Brain microvascular endothelial cell (primary cell): ENCODE results near the gene ALG2.
"Not testable (repeated sequence)": the region's sequence is repeated elsewhere in the genome, so short reads cannot be mapped to it uniquely, and the experiment has no call there.

Source experiments
- DNase-seq: peaks from one replicate; pipeline ENCODE4 v3.0.0-alpha.2; 2020
- H3K27ac ChIP-seq: fragments of 250-450 bp; sonication (Bioruptor Pico); 2 replicates; pipeline ENCODE4 v1.5.1; 2020; ENCODE audit warnings: mild to moderate bottlenecking, moderate library complexity
- H3K27me3 ChIP-seq: fragments of 250-450 bp; sonication (Bioruptor Pico); replicated peaks from 2 replicates; pipeline ENCODE4 v1.5.1; 2020; ENCODE audit warnings: mild to moderate bottlenecking
- H3K36me3 ChIP-seq: fragments of 250-450 bp; sonication (Bioruptor Pico); replicated peaks from 2 replicates; pipeline ENCODE4 v1.5.1; 2020; ENCODE audit warnings: mild to moderate bottlenecking
- H3K4me3 ChIP-seq: 2 replicates; pipeline ENCODE4 v1.5.1; 2011; ENCODE audit warnings: low read depth, mild to moderate bottlenecking, control low read depth, low read length, moderate library complexity
- in situ Hi-C: cut with HindIII; loops from 2 replicates; pipeline ENCODE4 v1.10.0; 2017; ENCODE audit warnings: low sequenced_read_pairs, low pct_ligation_motif_present
- TF ChIP-seq, protein P1 (sequence below): IDR thresholded peaks from 2 replicates; pipeline ENCODE4 v1.5.1; 2011; ENCODE audit warnings: low read depth, mild to moderate bottlenecking, moderate library complexity, low read length, control low read depth, inconsistent platforms; ENCODE audit errors: missing control alignments

The ALG2 gene

DNA sequence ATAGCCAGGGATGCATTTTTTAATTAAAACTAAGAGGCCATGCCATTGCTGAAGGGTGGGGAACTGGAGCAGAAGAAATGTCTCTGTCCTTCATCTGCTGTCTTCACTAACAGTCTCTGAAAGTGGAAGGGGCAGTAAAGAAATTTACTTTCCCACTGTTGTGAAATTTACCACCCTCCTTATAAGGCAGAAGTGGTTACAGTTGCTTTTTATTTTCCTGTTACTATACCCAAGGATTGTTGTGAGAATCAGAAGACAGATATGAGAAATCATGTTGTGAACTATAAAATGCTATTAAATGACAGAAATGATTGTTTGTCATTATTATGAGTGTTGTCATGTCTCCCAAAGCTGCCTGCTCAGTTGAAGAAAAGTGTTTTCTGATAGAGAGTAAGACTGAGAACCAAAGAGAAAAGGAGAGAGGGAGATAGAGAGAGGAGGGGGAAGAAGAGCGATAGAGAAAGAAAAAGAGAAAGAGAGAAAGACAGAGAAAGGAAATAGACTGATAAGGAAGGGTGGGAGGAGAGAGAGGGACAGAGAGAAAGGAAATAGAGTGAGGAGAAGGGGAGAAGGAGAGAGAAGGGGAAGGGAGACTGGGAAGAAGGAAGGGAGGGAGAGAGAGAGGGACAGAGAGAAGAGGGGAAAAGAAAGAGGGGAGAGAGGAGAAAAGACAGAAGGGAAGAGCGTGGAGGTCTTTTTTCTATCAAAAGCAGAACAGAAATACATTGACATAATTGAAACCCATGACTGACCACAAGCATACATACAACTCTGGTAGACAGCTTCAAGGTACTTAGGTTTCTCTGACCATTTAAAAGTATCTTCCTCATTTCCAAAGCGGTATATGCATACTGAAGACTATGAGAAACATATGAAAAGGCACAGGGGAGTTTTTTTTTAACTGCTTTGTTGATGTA lies 22.9 kb upstream of the ALG2 start:
- in situ Hi-C loops, result no loop called here
- H3K27ac ChIP-seq, result no peak overlapping the region
- no peak for DNase-seq
- no peaks in the 10 kb centered on the region for H3K36me3 ChIP-seq
- no peak overlapping the region for H3K4me3 ChIP-seq
- H3K27me3 ChIP-seq, result no peaks in the 10 kb centered on the region
- TF ChIP-seq, protein P1, sequence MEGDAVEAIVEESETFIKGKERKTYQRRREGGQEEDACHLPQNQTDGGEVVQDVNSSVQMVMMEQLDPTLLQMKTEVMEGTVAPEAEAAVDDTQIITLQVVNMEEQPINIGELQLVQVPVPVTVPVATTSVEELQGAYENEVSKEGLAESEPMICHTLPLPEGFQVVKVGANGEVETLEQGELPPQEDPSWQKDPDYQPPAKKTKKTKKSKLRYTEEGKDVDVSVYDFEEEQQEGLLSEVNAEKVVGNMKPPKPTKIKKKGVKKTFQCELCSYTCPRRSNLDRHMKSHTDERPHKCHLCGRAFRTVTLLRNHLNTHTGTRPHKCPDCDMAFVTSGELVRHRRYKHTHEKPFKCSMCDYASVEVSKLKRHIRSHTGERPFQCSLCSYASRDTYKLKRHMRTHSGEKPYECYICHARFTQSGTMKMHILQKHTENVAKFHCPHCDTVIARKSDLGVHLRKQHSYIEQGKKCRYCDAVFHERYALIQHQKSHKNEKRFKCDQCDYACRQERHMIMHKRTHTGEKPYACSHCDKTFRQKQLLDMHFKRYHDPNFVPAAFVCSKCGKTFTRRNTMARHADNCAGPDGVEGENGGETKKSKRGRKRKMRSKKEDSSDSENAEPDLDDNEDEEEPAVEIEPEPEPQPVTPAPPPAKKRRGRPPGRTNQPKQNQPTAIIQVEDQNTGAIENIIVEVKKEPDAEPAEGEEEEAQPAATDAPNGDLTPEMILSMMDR, result no peak

DNA sequence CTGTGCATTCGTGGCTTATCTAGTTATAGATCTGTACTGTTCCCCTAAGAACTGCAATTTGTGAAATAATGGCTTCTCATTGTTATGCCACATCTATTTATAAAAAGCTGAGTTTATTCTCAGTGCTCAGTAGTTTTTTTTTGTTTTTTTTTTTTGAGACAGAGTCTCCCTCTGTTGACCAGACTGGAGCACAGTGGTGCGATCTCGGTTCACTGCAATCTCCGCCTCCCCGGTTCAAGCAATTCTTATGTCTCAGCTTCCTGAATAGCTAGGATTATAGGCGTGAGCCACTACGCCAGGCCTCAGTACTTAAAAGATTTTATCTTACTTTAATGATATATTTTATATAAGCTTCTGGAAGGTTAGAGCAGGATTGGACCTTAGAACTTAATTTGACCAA lies 19.4 kb upstream of the ALG2 start:
- Histone ChIP-seq H3K27me3 (no peaks in the 10 kb centered on the region), H3K27ac (no peak overlapping the region), H3K4me3 (no peak overlapping the region), H3K36me3 (no peaks in the 10 kb centered on the region)
- TF ChIP-seq, protein P1, result peak; percentile 30
- no peak for DNase-seq
- in situ Hi-C loops, result no loop called here

DNA sequence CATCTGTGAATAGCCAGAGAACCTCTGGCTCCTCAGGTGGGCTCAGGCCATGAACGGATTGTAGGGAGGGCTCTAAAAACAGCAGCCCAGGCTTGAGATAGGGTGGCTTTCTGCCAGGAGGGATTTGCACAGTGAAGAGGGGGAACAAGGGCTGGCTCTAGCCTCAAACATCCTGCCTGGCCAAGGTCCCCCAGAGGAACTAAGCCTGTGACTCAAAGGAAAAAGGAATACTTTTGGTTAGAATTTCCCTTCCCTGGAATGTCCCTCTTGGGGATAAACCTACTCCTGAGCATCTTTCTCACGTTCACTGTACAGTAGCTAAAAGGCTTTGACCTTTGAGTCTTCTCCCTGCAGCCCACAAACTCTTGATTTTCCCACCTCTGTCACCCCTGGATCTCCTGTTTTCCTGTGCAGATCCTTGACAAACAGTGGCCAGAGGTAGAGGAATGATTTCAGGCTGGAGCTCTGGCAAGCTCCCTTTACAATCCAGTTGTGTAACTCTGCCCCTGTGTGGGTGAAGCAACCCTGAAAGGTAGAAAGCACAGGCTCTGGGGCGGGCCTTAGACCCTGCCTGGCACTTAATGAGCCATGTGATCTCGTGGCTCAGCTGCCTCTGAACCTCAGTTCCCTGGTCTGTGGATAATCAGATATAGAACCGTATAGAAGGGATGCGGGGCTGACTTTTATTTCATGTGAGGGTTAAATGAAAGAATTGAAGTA lies 17.8 kb upstream of the ALG2 start:
- Histone ChIP-seq H3K27me3 (no peaks in the 10 kb centered on the region), H3K4me3 (no peak overlapping the region), H3K36me3 (no peaks in the 10 kb centered on the region), H3K27ac (no peak overlapping the region)
- in situ Hi-C loops, result no loop called here
- DNase-seq, result peak; percentile 10
- TF ChIP-seq, protein P1, result no peak

DNA sequence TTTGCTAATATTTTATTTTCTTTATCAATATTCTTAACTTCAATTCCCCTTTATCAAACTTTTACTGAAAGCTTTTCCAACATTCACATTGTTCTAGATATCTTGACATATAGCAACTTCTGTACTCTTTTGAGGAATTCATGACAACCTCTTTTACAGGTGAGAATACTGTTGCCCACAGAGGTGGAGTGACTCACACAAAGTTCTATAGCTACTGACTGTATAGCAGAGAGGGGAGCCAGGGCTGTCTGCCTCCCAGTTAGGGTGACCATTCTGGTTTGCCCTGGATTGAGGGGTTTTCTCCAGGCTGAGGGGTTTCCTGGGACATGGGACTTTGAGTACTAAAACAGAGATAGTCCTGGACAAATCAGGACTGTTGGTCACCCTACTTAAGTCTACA lies 16.6 kb upstream of the ALG2 start:
- peaks cover 1% of the 10 kb centered on the region for H3K36me3 ChIP-seq
- H3K4me3 ChIP-seq, result no peak overlapping the region
- DNase-seq, result no peak
- TF ChIP-seq, protein P1, result no peak
- no peaks in the 10 kb centered on the region for H3K27me3 ChIP-seq
- in situ Hi-C loops, result no loop called here
- H3K27ac ChIP-seq, result no peak overlapping the region

DNA sequence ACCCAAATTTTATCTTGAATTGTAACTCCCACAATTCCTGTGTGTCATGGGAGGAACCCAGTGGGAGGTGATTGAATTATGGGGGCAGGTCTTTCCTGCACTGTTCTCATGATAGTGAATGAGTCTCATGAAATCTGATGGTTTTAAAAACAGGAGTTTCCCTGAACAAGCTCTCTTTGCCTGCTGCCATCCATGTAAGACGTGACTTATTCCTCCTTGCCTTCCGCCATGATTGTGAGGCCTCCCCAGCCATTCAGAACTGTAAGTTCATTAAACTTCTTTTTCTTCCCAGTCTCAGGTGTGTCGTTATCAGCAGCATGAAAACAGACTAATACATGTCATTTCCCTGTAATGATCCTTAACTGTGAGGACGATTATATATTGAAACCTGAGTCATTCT lies 16.1 kb upstream of the ALG2 start:
- in situ Hi-C loops, DNase-seq, H3K36me3 ChIP-seq, H3K27ac ChIP-seq, H3K4me3 ChIP-seq, H3K27me3 ChIP-seq: not testable (repeated sequence)

DNA sequence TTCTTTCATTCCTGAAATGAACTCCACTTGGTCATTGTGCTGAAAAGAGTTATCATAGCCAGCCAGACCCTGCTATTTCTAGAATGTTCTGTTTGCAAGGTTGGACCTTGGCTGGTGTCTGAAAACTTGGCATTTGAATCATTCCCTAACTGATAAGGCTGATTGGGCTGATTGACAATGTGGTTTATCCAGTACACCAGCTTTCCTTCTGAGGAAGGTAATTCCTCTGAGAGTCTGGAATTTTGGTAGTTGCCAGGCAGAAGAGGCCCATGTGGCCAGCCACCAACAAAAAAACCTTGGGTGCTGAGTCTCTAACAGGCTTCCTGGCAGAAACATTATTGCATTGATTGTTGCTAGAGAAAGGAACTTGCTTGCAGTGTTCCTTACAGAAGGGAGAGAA lies 15.6 kb upstream of the ALG2 start:
- no peak overlapping the region for H3K4me3 ChIP-seq
- H3K27me3 ChIP-seq, result no peaks in the 10 kb centered on the region
- H3K36me3 ChIP-seq, result peaks cover 9% of the 10 kb centered on the region
- no peak for DNase-seq
- H3K27ac ChIP-seq, result no peak overlapping the region
- in situ Hi-C loops, result no loop called here
- TF ChIP-seq, protein P1, result no peak
